Measurements from ENCODE around the gene EMILIN2.

EMILIN2 gene

GRCh38 chr18:2953935-2954653 is 107.3 kb downstream of the EMILIN2 start:
- Histone ChIP-seq H4K20me1 (ENCODE audit: control insufficient read depth, insufficient read depth, low read depth, low read length) (no peaks in the 10 kb centered on the region), H3K36me3 (ENCODE audit: control insufficient read depth, low read length) (peaks cover 21% of the 10 kb centered on the region), H3K79me2 (ENCODE audit: control insufficient read depth, low read length) (no peaks in the 10 kb centered on the region), H3K4me3 (ENCODE audit: low read length) (no peak overlapping the region), H3K9me3 (ENCODE audit: control insufficient read depth, insufficient read depth, low read length) (no peaks in the 10 kb centered on the region), H3K9me2 (replicated peaks; ENCODE audit: control insufficient read depth, low read length) (no peaks in the 10 kb centered on the region), H3K27me3 (ENCODE audit: control insufficient read depth, low read length) (no peaks in the 10 kb centered on the region), H3K4me2 (ENCODE audit: low read length) (no peak overlapping the region), H3F3A (ENCODE audit: control insufficient read depth, insufficient read depth) (no peaks in the 10 kb centered on the region), H3K27ac (ENCODE audit: low read depth, low read length) (no peak overlapping the region), H3K4me1 (ENCODE audit: control insufficient read depth, low read length) (peaks cover 30% of the 10 kb centered on the region)
- TF ChIP-seq CTCF (IDR thresholded peaks at IDR 0.05; ENCODE audit: low read depth, low read length, poor library complexity, severe bottlenecking) (no peak), EZH2phosphoT487 (IDR thresholded peaks at IDR 0.05; ENCODE audit: borderline replicate concordance, low read length) (no peak)

DNA sequence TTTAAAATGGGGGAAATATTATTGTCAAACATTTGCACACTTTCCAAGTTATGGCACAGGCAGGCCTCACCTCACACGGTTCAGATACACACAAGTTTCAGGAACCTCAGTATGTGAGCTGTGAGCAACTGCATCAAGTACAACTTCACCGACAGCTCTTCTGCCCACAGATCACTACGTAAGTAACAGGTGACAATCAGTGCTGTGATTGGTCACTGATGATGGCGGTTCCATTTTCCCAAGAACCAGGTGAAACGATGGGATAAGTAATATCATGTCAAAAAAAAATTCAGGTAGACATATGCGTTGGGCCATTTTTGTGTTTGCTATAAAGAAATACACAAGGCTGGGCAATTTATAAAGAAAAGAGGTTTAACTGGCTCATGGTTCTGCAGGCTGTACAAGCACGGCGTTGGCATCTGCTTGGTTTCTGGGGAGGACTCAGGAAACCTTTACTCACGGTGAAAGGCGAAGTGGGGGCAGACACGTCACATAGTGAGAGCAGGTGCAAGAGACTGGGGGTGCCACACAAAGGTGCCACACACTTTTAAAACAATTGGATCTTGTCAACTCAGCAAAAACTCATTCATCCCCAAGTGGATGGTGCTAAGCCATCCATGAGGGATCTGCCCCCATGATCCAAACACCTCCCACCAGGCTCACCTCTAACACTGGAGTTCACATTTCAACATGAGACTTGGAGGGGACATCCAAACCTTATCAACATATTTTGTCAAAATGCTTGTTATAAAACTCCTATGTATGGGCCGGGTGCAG is 108.3 kb downstream of the EMILIN2 start:
- no peaks in the 10 kb centered on the region for H4K20me1 ChIP-seq (ENCODE audit: control insufficient read depth, insufficient read depth, low read depth, low read length)
- peaks cover 19% of the 10 kb centered on the region for H3K36me3 ChIP-seq (ENCODE audit: control insufficient read depth, low read length)
- no peak overlapping the region for H3K27ac ChIP-seq (ENCODE audit: low read depth, low read length)
- H3K9me2 ChIP-seq (replicated peaks; ENCODE audit: control insufficient read depth, low read length): no peaks in the 10 kb centered on the region
- H3K79me2 ChIP-seq (ENCODE audit: control insufficient read depth, low read length): no peaks in the 10 kb centered on the region
- no peaks in the 10 kb centered on the region for H3K9me3 ChIP-seq (ENCODE audit: control insufficient read depth, insufficient read depth, low read length)
- H3K4me1 ChIP-seq (ENCODE audit: control insufficient read depth, low read length): peaks cover 39% of the 10 kb centered on the region
- H3K4me3 ChIP-seq (ENCODE audit: low read length): no peak overlapping the region
- H3K4me2 ChIP-seq (ENCODE audit: low read length): no peak overlapping the region
- H3K27me3 ChIP-seq (ENCODE audit: control insufficient read depth, low read length): no peaks in the 10 kb centered on the region
- TF ChIP-seq CTCF (IDR thresholded peaks at IDR 0.05; ENCODE audit: low read depth, low read length, poor library complexity, severe bottlenecking) (no peak), EZH2phosphoT487 (IDR thresholded peaks at IDR 0.05; ENCODE audit: borderline replicate concordance, low read length) (no peak)
- H3F3A ChIP-seq (ENCODE audit: control insufficient read depth, insufficient read depth): no peaks in the 10 kb centered on the region

DNA sequence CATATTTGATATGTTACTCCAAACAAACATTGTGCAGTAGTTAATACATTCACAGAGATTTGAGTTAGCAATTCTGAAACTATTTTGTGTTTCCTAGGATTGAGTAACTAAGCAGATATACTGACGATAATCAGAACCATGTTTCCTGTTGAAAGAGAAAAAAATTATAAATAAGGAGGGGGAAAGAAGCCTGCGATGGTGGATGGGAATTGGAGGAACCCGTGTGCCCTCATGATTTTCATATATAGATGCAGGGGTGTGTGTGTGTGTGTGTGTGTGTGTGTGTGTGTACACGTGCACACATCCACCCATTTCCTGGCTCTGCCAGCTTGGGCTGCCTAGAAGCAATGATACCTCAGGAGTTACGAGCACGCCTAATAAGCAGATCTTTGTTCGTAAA is 109.2 kb downstream of the EMILIN2 start:
- H3F3A ChIP-seq (ENCODE audit: control insufficient read depth, insufficient read depth): peaks cover 4% of the 10 kb centered on the region
- no peak overlapping the region for H3K27ac ChIP-seq (ENCODE audit: low read depth, low read length)
- H3K79me2 ChIP-seq (ENCODE audit: control insufficient read depth, low read length): peaks cover 6% of the 10 kb centered on the region
- H3K36me3 ChIP-seq (ENCODE audit: control insufficient read depth, low read length): peaks cover 15% of the 10 kb centered on the region
- no peak overlapping the region for H3K4me2 ChIP-seq (ENCODE audit: low read length)
- H4K20me1 ChIP-seq (ENCODE audit: control insufficient read depth, insufficient read depth, low read depth, low read length): peaks cover 7% of the 10 kb centered on the region
- peaks cover 49% of the 10 kb centered on the region for H3K4me1 ChIP-seq (ENCODE audit: control insufficient read depth, low read length)
- no peaks in the 10 kb centered on the region for H3K9me2 ChIP-seq (replicated peaks; ENCODE audit: control insufficient read depth, low read length)
- no peak overlapping the region for H3K4me3 ChIP-seq (ENCODE audit: low read length)
- TF ChIP-seq EZH2phosphoT487 (IDR thresholded peaks at IDR 0.05; ENCODE audit: borderline replicate concordance, low read length): no peak
- no peak for TF ChIP-seq CTCF (IDR thresholded peaks at IDR 0.05; ENCODE audit: low read depth, low read length, poor library complexity, severe bottlenecking)
- H3K9me3 ChIP-seq (ENCODE audit: control insufficient read depth, insufficient read depth, low read length): no peaks in the 10 kb centered on the region
- no peaks in the 10 kb centered on the region for H3K27me3 ChIP-seq (ENCODE audit: control insufficient read depth, low read length)
